Panc1 (cell line): ENCODE results near the gene CCT5.

ENCODE experiments used
- CTCF ChIP-seq: fragments of 450-650 bp; IDR thresholded peaks from 2 replicates; pipeline ENCODE4 v1.5.1; 2017; ENCODE audit warnings: mild to moderate bottlenecking
- POLR2AphosphoS5 ChIP-seq: IDR thresholded peaks from 2 replicates; pipeline ENCODE4 v1.6.1; 2012; ENCODE audit warnings: mild to moderate bottlenecking, low read depth, low read length, moderate library complexity

GRCh38 chr5:10262995-10263394 is 12.9 kb downstream of the CCT5 start:
- no peak for TF ChIP-seq CTCF
- no peak for TF ChIP-seq POLR2AphosphoS5
